SW 1271 (cell line): ENCODE data around the gene ABCA9.
"Not testable (repeated sequence)": the region's sequence is repeated elsewhere in the genome, so short reads cannot be mapped to it uniquely, and the experiment has no call there.

Source experiments
- DNase-seq, 2 experiments: peaks; one replicate each; lab custom pipeline; 2025; lab: John Stamatoyannopoulos, UW

Gene ABCA9

DNA sequence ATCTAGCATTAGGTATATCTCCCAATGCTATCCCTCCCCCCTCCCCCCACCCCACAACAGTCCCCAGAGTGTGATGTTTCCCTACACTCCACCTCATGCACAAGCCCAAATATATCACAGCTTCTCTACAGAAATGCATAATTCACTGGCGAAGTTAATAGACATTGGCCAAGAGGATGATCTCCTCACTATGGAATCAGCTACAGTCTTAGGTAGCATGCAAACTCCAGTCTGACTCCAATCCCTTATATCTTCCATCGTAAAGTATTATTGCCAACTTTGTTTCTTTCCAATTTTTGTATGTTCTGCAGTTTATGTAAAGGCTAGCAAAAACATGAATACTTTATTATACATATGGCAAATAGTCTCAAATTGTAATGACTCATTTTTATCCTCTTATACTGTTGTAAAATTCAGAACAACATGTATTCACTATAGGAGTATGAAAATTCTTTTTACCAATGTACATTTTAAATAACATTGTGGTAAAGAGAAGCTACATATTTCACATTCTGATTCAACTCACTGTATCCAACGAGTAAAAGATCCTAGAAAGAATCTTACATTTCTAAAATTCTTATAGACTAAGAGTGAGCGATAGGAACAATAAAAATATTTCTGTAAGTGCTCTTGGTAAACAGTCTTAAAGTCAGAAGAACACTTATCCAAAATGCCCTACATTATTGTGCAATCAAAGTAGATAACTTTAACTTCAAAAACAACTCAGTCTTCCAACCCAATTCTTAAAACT is 106.4 kb downstream of the ABCA9 start:
- no peak for DNase-seq

- no peak for DNase-seq
Observed at GRCh38 chr17:68953340-68953997, 107.3 kb downstream of the ABCA9 start.

- no peak for DNase-seq
Observed at GRCh38 chr17:68950725-68951124, 110.0 kb downstream of the ABCA9 start.

GRCh38 chr17:68947868-68948267 is 112.9 kb downstream of the ABCA9 start:
- DNase-seq, result not testable (repeated sequence)

DNA sequence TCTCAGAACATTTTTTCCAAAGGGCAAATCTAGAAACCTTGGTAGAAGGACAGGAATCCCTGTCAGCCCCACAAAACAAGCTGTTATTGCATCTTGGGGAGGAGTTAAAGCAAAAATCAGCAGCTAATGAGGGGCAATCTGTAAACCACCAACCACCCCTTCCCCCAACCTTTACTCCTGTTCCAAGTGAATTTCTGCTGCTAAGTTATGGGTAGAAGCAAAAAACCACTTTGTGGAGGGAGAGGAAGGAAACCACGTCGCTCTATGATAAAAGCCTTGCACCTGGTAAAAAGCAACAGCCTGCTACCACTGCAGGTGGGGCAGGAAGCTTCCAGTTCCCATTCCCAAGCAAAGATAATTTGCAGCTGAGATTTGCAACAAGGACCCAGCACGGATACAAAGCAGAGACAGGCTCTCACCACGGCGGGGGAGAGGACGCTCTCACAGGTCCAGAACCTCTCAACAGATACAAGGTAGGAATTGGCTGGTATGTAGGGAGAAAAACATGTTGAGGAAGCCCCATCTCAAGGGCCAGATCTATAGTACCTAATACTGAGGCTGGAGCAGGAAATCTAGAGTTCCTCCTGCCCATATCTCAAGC is 116.2 kb downstream of the ABCA9 start:
- no peak for DNase-seq

DNA sequence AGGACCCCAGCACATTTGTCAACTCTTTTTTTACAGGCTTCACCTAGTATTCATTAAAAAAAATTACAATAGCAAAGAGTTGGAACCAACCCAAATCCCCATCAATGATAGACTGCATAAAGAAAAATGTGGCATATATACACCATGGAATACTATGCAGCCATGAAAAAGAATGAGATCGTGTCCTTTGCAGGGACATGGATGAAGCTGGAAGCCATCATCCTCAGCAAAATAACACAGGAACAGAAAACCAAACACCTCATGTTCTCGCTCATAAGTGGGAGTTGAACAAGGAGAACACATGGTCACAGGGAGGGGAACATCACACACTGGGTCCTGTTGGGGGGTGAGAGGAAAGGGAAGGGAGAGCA is 116.9 kb downstream of the ABCA9 start:
- not testable (repeated sequence) for DNase-seq

GRCh38 chr17:68943123-68943811 is 117.5 kb downstream of the ABCA9 start:
- no peak for DNase-seq

DNA sequence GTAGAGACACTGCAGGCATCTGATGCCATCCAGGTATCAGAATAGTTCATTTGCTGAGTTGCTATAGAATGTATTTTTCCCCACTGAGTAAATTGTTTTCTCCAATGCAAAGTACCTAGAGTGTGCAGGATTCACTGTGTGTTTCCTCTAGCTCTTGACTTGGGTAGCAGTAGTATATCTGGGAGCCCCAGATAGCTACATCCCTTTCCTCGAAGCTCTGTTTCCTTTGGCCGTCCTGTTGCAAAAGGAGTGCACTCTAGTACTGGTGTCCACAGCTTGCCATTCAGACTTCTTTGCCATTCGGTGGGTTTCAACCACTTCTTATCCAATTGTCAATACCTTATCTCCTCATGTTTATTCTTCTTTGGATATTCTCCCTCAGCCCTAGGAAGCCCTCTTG is 118.3 kb downstream of the ABCA9 start:
- DNase-seq, result no peak

DNA sequence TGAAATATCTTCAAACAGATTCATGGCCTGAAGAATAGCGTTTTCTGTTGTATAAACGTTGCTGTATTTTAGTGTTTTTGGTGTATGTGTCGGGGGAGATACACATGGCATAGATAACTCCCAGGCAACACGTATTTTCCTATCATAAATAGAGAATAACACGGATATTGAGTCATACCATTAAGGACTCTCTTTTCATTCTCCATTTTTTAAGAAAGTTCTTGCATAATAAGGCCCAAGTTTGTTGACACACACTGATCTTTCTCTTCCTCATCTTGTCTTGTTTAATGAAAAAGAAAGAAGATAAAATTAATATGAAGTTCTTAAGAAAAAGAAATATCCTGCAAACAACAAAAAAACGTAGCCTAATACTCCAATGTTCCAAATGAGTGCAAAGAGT is 119.0 kb downstream of the ABCA9 start:
- DNase-seq, result no peak

DNA sequence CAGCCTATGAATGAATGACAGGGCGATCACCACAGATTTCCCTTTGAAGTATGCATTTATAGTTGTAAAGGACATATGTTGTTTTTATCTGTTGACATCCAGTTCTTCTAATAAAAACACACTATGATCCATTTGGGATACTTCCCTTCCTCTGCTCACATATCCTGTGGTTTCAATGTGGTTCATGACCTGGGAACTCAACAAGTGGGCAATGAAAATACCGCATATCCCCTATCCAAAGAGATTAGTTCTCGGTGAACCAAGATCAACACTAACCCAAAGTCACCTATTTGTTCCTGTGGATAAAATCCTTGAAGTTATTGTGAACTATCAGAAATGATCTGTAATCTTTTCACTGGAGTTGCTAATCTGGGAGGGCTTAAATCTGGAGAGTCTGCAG is 121.5 kb downstream of the ABCA9 start:
- DNase-seq, result no peak

DNA sequence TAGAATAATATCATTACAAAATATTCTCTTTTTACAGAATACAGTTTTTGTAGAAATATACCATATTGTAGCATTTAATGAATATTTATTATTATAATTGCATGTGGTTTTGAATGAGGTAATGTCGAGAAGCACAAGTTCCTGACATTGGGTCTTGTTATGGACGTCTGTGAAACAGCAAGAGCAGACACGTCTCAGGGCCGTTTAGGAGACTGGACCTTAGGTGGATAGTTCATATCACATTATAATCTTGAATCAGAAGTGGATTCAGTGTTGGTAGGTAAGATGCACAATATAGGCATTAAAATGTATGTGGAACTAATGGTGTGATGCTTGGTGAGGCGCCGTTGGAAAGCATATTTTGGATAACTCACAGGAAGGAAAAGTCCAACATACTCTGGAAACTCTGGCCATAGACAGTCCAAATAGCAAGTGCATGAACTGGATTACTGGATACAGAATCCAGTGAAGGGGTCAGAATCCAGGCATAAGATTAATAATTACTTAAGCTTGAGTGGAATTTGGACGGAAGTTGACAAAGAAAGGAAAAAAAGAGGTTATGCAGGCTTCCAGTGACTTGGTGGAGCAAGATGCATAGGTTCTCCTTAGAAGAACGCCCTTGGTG is 122.7 kb downstream of the ABCA9 start:
- no peak for DNase-seq

GRCh38 chr17:68927516-68927915 is 133.2 kb downstream of the ABCA9 start:
- no peak for DNase-seq

GRCh38 chr17:68924793-68925720 is 135.7 kb downstream of the ABCA9 start:
- no peak for DNase-seq
